Testis (tissue), 2 donors: ENCODE measurements around the gene ZNF408.

Experiments used
- POLR2A ChIP-seq: fragments of 450-650 bp; IDR thresholded peaks from one replicate; pipeline ENCODE4 v1.6.1; 2017; ENCODE audit warnings: antibody characterized with exemption, mild to moderate bottlenecking, moderate library complexity
- TF ChIP-seq, protein P1 (sequence below), 3 experiments: fragments of 450-650 bp in 2 of 3; fragments of 200-600 bp in 1 of 3; sonication (generic) in 1 of 3; IDR thresholded peaks; one replicate each; pipeline ENCODE4 v1.5.1; 2016 to 2019; ENCODE audit warnings: antibody characterized with exemption in 3 of 3, mild to moderate bottlenecking in 2 of 3, moderate library complexity in 1 of 3

DNA sequence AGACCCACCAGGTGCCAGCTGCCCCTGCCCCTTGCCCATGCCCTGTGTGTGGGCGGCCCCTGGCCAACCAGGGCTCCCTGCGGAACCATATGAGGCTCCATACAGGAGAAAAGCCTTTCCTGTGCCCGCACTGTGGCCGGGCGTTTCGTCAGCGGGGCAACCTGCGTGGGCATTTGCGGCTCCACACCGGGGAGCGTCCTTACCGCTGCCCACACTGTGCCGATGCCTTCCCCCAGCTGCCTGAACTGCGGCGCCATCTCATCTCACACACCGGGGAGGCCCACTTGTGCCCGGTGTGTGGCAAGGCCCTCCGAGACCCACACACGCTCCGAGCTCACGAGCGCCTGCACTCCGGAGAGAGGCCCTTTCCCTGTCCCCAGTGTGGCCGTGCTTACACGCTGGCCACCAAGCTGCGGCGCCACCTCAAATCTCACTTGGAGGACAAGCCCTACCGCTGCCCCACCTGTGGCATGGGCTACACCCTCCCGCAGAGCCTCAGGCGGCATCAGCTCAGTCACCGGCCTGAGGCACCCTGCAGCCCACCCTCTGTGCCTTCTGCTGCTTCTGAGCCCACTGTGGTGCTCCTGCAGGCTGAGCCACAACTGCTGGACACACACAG lies 4.3 kb downstream of the ZNF408 start:
- no peak for TF ChIP-seq POLR2A
- TF ChIP-seq, protein P1, sequence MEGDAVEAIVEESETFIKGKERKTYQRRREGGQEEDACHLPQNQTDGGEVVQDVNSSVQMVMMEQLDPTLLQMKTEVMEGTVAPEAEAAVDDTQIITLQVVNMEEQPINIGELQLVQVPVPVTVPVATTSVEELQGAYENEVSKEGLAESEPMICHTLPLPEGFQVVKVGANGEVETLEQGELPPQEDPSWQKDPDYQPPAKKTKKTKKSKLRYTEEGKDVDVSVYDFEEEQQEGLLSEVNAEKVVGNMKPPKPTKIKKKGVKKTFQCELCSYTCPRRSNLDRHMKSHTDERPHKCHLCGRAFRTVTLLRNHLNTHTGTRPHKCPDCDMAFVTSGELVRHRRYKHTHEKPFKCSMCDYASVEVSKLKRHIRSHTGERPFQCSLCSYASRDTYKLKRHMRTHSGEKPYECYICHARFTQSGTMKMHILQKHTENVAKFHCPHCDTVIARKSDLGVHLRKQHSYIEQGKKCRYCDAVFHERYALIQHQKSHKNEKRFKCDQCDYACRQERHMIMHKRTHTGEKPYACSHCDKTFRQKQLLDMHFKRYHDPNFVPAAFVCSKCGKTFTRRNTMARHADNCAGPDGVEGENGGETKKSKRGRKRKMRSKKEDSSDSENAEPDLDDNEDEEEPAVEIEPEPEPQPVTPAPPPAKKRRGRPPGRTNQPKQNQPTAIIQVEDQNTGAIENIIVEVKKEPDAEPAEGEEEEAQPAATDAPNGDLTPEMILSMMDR (IDR thresholded peaks at IDR 0.05), result no peak
